ENCODE data around the gene RAB11B.
"Not testable (repeated sequence)": the region's sequence is repeated elsewhere in the genome, so short reads cannot be mapped to it uniquely, and the experiment has no call there.

The RAB11B gene

DNA sequence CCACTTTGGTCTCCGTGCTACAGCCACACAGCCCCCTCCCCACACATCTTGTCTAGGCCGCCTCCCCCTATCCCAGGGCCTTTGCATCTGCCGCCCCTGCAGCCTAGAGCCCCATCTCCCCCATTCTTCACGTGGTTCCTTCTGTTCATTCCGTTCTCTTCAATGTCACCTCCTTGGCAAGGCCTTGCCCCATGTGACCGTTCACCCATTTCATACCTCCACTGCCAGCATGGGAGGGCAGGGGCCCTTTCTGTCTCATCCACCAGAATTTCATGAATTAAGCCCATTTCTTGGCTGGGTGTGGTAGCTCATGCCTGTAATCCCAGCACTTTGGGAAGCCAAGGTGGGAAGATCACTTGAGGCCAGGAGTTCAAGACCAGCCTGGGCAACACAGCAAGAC, 38.9 kb downstream of the RAB11B start:
- DNase-seq (ENCODE audit: low read depth in 2 of 2) = no peak

DNA sequence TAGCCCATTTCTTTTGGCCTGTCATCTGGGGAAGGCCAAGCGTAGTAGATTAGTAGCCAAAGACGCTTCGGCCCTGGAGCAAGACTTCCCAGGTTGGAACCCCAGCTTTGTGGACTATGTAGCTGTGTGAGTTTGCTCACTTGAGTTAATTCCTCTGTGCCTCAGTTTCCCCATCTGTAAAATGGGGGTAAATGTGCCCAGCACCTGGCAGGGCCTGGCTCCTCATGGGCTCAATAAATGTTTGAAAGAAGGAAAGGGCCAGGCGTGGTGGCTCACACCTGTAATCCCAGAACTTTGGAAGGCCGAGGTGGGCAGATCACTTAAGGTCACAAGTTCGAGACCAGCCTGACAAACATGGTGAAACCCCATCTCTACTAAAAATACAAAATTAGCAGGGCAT, 39.7 kb downstream of the RAB11B start:
- no peak for DNase-seq (ENCODE audit: low read depth in 2 of 2)

- DNase-seq (ENCODE audit: low read depth in 2 of 2) = no peak
Measured at GRCh38 chr19:8430650-8431049, 40.5 kb downstream of the RAB11B start.

- DNase-seq (ENCODE audit: low read depth in 2 of 2) = no peak
Measured at GRCh38 chr19:8438236-8438635, 48.1 kb downstream of the RAB11B start.

GRCh38 chr19:8441725-8442544, 51.8 kb downstream of the RAB11B start:
- DNase-seq (ENCODE audit: low read depth in 2 of 2) = no peak

GRCh38 chr19:8444140-8444676, 54.0 kb downstream of the RAB11B start:
- DNase-seq (ENCODE audit: low read depth in 2 of 2) = not testable (repeated sequence)

- peak; percentile 100 for DNase-seq (ENCODE audit: low read depth in 2 of 2)
Measured at GRCh38 chr19:8444677-8445487, 54.7 kb downstream of the RAB11B start, which contains the start of gene HNRNPM. Gene HNRNPM (plus strand): TSS chr19:8444975. CDS start chr19:8444999, 24 bp downstream.

DNA sequence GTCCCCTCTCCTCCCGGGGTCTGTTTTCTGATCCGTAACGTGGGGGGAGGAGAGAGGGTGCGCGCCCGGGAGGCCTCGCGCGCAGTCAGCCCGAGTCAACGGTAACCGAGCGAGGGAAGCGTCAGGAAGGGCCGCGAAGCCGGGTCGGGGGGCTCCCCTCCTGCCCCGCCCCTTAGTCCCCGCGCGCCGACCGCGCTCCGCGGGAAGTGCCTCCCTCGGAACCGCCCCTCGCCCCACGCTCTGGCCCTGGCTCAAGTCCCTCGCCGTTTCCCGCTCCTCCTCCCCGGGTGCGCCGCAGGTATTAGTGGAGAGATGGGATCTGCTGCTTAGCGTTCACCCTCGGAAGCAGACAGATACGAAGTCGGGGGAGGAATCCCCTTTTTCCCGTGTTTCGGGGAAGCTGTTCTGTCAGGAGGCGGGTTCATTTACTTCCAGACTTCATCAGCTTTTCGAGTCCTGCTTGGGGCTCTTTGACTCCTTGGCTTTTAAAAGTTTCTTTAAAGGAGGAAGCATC, 55.4 kb downstream of the RAB11B start:
- peak in 1 of 2 donors; percentile 10 for DNase-seq (ENCODE audit: low read depth in 2 of 2)

DNA sequence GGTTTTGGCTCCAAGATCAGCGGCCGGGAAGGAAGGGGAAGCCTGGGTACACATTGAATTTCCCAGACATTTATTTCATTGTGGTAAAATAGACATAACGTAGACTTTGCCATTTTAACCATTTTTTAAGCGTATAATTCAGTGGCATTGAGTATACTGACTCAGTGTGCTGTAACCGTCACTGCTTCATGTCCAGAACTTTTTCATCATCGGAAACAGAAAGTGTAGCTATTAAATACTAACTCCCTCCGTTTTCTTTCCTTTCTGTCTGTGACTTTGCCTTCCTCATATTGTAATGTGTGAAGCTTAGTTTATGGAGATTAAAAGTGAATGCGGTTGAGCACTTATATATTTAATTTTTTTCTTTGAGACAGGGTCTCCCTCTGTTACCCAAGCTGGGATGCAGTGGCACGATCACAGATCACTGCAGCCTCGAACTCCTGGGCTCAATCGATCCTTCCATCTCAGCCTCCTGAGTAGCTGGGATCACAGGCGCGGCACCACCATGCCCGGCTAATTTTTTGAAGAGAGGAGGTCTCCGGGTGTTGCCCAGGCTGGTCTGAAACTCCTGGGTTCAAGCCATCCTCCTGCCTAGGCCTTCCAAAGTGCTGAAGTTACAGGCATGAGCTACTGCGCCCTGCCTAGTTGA, 56.0 kb downstream of the RAB11B start:
- DNase-seq (ENCODE audit: low read depth in 2 of 2) = no peak

DNA sequence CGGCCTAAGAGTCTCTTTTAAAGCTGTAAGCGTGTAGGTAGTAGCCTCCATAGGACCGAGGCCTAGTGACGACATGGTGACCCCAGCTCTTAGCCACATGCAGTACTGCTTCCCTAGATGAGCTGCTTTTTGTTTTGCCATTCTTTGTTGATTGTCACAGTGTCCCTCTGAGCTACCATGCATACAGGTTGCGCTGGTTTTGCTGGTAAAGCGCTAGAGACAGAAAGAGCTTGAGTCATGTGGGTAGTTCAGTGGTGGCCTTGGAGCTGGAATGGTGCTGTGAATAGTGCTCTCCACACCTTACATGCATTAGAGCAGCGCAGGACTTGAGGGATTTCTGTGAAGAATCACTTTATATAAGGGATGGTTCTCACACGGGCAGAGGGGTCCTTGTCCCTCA, 59.7 kb downstream of the RAB11B start:
- no peak for DNase-seq (ENCODE audit: low read depth in 2 of 2)

GRCh38 chr19:8451377-8451776, 61.2 kb downstream of the RAB11B start:
- DNase-seq (ENCODE audit: low read depth in 2 of 2) = no peak

- no peak for DNase-seq (ENCODE audit: low read depth in 2 of 2)
Measured at GRCh38 chr19:8451885-8452284, 61.7 kb downstream of the RAB11B start.

- DNase-seq (ENCODE audit: low read depth in 2 of 2) = no peak
Measured at GRCh38 chr19:8452446-8453123, 62.4 kb downstream of the RAB11B start.

GRCh38 chr19:8453616-8454015, 63.5 kb downstream of the RAB11B start:
- DNase-seq (ENCODE audit: low read depth in 2 of 2) = no peak

All from stimulated activated CD8-positive, alpha-beta memory T cell treated with anti-CD3 and anti-CD28 coated beads, Interleukin-7, amount 100 ng/mL, for 1 hour (primary cell).